Panc1 (cell line): Measurements from ENCODE around the gene CMIP. TPM values are rescaled to one million over a fixed set of nuclear protein-coding genes. Genes with fewer than 3 reads are reported as not detected.

ENCODE experiments used
- ATAC-seq: fragments of 200-7000 bp; cut with Tn5 transposase; 2 replicates; pipeline ENCODE4 v1.9.1; 2020; ENCODE audit warnings: mild to moderate bottlenecking, moderate library complexity
- BruUV-seq: library from RNA; stranded (reverse); fragments of 400-500 nt; replicated peaks from 2 replicates; lab custom pipeline; 2021; lab: Mats Ljungman, UMichigan
- CTCF ChIA-PET: fragments of 300-600 bp; sonication (Branson Sonifier 250); formaldehyde crosslinking; loops from one replicate; lab custom pipeline; 2022; ENCODE audit warnings: antibody characterized with exemption; lab: Charles Lee
- POLR2A ChIA-PET: fragments of 300-600 bp; sonication (Branson Sonifier 250); formaldehyde crosslinking; loops from one replicate; lab custom pipeline; 2022; ENCODE audit warnings: antibody characterized with exemption; lab: Charles Lee
- DNase-seq: peaks from one replicate; pipeline ENCODE4 v3.0.0-alpha.2; 2010; ENCODE audit warnings: low read depth, low spot score
- H3K27ac ChIP-seq: 2 replicates; pipeline ENCODE4 v1.5.1; 2011; ENCODE audit warnings: mild to moderate bottlenecking, low read length, inconsistent platforms
- H3K27me3 ChIP-seq: fragments of 200-500 bp; sonication (Bioruptor generic); 2 replicates; pipeline ENCODE4 v1.6.0; 2014; ENCODE audit warnings: low read length, inconsistent platforms; ENCODE audit not compliant: control insufficient read depth, insufficient read depth
- H3K36me3 ChIP-seq: fragments of 200-500 bp; sonication (Bioruptor generic); 2 replicates; pipeline ENCODE4 v1.5.1; 2014; ENCODE audit warnings: inconsistent platforms, mild to moderate bottlenecking, low read length, moderate library complexity; ENCODE audit not compliant: control insufficient read depth, insufficient read depth
- H3K4me1 ChIP-seq: 2 replicates; pipeline ENCODE4 v1.5.1; 2011; ENCODE audit warnings: inconsistent platforms, mild to moderate bottlenecking, low read length, moderate library complexity; ENCODE audit not compliant: control insufficient read depth, insufficient read depth
- H3K4me3 ChIP-seq, 2 experiments: 2 replicates each; pipeline ENCODE4 v1.5.1; 2011 to 2012; ENCODE audit warnings: low read depth in 2 of 2, low read length in 2 of 2, mild to moderate bottlenecking in 2 of 2, inconsistent platforms in 1 of 2, moderate library complexity in 1 of 2
- H3K9me3 ChIP-seq: fragments of 200-500 bp; sonication (Bioruptor generic); 2 replicates; pipeline ENCODE4 v1.5.1; 2014; ENCODE audit warnings: low read depth, mild to moderate bottlenecking, inconsistent platforms, low read length, moderate library complexity; ENCODE audit not compliant: control insufficient read depth, insufficient read depth
- POLR2AphosphoS5 ChIP-seq: IDR thresholded peaks from 2 replicates; pipeline ENCODE4 v1.6.1; 2012; ENCODE audit warnings: mild to moderate bottlenecking, low read depth, low read length, moderate library complexity
- SIN3A ChIP-seq: IDR thresholded peaks from 2 replicates; pipeline ENCODE4 v1.6.1; 2012; ENCODE audit warnings: low read depth, mild to moderate bottlenecking, low read length, moderate library complexity, borderline replicate concordance; ENCODE audit not compliant: insufficient read depth
- TCF7L2 ChIP-seq: IDR thresholded peaks from 2 replicates; pipeline ENCODE4 v1.6.1; 2011; ENCODE audit warnings: mild to moderate bottlenecking, low read depth, low read length, inconsistent platforms
- in situ Hi-C: cut with HindIII; loops from 2 replicates; pipeline ENCODE4 v1.10.0; 2016; ENCODE audit warnings: low sequenced_read_pairs, low pct_unique_long_range_greater_than_20kb
- intact Hi-C: fragments of 100-400 bp; cut with micrococcal nuclease; formaldehyde crosslinking; loops from one replicate; pipeline ENCODE4 v1.10.0; 2022; ENCODE audit not compliant: unreplicated experiment
- total RNA-seq: library from RNA; stranded (reverse); gene quantifications from one replicate; pipeline ENCODE4 v1.2.1, GENCODE V29; 2021; ENCODE audit not compliant: unreplicated experiment
- TF ChIP-seq, protein P1 (sequence below): fragments of 450-650 bp; IDR thresholded peaks from 2 replicates; pipeline ENCODE4 v1.5.1; 2017; ENCODE audit warnings: mild to moderate bottlenecking
- TF ChIP-seq, protein P2 (sequence below), 2 experiments: IDR thresholded peaks; 2 replicates each; pipeline ENCODE4 v1.6.1; 2011 to 2012; ENCODE audit warnings: low read depth in 2 of 2, control low read depth in 1 of 2, low read length in 1 of 2, mild to moderate bottlenecking in 1 of 2, moderate library complexity in 1 of 2; ENCODE audit not compliant: insufficient read depth in 1 of 2

CMIP gene
- total RNA-seq, 1 experiment from 2014 or later = 49.7 TPM

DNA sequence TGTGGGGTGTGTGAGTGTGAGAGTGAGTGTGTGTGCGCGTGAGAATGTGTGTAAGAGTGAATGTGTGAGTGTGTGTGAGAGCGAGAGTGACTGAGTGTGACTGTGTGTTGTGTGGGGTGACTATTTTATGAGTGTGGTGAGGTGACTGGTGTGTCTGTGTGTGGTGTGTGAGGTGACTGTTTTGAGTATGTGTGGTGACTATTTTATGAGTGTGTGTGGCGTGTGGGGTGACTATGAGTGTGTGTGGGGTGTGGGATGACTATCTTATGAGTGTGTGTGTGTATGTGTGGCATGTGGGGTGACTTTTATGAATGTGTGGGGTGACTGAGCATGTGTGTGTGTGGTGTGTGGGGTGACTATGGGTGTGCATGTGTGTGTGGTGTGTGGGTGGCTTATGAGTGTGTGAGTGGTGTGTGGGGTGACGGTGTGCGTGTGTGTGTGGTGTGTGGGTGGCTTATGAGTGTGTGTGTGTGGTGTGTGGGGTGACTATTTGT, 181.6 kb downstream of the CMIP start:
- H3K9me3 ChIP-seq = no peaks in the 10 kb centered on the region
- H3K36me3 ChIP-seq = no peaks in the 10 kb centered on the region
- H3K4me1 ChIP-seq = no peaks in the 10 kb centered on the region; the same call in 1 of the 2 replicates
- ATAC-seq (no peak), DNase-seq (no peak)
- ChIA-PET POLR2A (no interaction called here), CTCF (no interaction called here)
- in situ Hi-C loops = no loop called here
- H3K4me3 ChIP-seq = no peak overlapping the region
- no peaks in the 10 kb centered on the region for H3K27me3 ChIP-seq
- no TSS peak for BruUV-seq
- no peak overlapping the region for H3K27ac ChIP-seq
- intact Hi-C loops = no loop called here
- TF ChIP-seq, protein P1, sequence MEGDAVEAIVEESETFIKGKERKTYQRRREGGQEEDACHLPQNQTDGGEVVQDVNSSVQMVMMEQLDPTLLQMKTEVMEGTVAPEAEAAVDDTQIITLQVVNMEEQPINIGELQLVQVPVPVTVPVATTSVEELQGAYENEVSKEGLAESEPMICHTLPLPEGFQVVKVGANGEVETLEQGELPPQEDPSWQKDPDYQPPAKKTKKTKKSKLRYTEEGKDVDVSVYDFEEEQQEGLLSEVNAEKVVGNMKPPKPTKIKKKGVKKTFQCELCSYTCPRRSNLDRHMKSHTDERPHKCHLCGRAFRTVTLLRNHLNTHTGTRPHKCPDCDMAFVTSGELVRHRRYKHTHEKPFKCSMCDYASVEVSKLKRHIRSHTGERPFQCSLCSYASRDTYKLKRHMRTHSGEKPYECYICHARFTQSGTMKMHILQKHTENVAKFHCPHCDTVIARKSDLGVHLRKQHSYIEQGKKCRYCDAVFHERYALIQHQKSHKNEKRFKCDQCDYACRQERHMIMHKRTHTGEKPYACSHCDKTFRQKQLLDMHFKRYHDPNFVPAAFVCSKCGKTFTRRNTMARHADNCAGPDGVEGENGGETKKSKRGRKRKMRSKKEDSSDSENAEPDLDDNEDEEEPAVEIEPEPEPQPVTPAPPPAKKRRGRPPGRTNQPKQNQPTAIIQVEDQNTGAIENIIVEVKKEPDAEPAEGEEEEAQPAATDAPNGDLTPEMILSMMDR = no peak
- TF ChIP-seq POLR2AphosphoS5 (no peak), SIN3A (no peak), TCF7L2 (no peak)
- TF ChIP-seq, protein P2, sequence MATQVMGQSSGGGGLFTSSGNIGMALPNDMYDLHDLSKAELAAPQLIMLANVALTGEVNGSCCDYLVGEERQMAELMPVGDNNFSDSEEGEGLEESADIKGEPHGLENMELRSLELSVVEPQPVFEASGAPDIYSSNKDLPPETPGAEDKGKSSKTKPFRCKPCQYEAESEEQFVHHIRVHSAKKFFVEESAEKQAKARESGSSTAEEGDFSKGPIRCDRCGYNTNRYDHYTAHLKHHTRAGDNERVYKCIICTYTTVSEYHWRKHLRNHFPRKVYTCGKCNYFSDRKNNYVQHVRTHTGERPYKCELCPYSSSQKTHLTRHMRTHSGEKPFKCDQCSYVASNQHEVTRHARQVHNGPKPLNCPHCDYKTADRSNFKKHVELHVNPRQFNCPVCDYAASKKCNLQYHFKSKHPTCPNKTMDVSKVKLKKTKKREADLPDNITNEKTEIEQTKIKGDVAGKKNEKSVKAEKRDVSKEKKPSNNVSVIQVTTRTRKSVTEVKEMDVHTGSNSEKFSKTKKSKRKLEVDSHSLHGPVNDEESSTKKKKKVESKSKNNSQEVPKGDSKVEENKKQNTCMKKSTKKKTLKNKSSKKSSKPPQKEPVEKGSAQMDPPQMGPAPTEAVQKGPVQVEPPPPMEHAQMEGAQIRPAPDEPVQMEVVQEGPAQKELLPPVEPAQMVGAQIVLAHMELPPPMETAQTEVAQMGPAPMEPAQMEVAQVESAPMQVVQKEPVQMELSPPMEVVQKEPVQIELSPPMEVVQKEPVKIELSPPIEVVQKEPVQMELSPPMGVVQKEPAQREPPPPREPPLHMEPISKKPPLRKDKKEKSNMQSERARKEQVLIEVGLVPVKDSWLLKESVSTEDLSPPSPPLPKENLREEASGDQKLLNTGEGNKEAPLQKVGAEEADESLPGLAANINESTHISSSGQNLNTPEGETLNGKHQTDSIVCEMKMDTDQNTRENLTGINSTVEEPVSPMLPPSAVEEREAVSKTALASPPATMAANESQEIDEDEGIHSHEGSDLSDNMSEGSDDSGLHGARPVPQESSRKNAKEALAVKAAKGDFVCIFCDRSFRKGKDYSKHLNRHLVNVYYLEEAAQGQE (IDR thresholded peaks at IDR 0.05; ENCODE audit: insufficient read depth in 1 of 2, low read depth in 2 of 2, low read length in 1 of 2) = no peak

DNA sequence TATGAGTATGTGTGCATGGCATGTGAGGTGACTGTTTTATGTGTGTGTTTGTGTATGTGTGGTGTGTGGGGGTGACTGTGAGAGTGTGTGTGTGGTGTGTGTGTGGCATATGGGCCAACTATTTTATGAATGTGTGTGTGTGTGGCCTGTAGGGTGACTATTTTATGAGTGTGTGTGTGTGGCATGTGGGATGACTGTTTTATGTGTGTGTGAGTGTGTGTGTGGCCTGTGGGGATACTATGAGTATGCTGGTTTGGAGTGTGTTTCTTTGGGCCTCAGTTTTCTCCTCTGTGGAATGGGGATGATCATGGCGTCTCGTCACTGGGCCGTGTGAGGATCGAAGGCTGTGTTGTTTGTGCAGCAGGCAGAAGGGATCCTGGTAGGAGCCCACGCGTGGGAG, 182.4 kb downstream of the CMIP start:
- ChIA-PET CTCF (no interaction called here), POLR2A (no interaction called here)
- BruUV-seq = no TSS peak
- in situ Hi-C loops (no loop called here), intact Hi-C loops (no loop called here)
- Histone ChIP-seq H3K27ac (no peak overlapping the region), H3K4me1 (no peaks in the 10 kb centered on the region; the same call in 1 of the 2 replicates), H3K27me3 (no peaks in the 10 kb centered on the region), H3K9me3 (no peaks in the 10 kb centered on the region), H3K4me3 (no peak overlapping the region), H3K36me3 (no peaks in the 10 kb centered on the region)
- DNase-seq = no peak
- ATAC-seq = no peak
- TF ChIP-seq, protein P1 = no peak
- no peak for TF ChIP-seq SIN3A
- no peak for TF ChIP-seq TCF7L2
- TF ChIP-seq, protein P2 (IDR thresholded peaks at IDR 0.05; ENCODE audit: insufficient read depth in 1 of 2, low read depth in 2 of 2, low read length in 1 of 2) = no peak
- TF ChIP-seq POLR2AphosphoS5 = no peak
